HepG2 (cell line): ENCODE results near the gene SGCB. TPM values are rescaled to one million over a fixed set of nuclear protein-coding genes. Genes with fewer than 3 reads are reported as not detected.

ENCODE experiments used
- ARNTL ChIP-seq: sonication (generic); formaldehyde crosslinking; IDR thresholded peaks from 2 replicates; pipeline ENCODE4 v1.4.0; 2020; ENCODE audit warnings: mild to moderate bottlenecking, missing genetic modification reagents
- CREBL2 ChIP-seq: sonication (generic); formaldehyde crosslinking; IDR thresholded peaks from 2 replicates; pipeline ENCODE4 v1.8.1; 2023; ENCODE audit warnings: missing genetic modification reagents, mild to moderate bottlenecking, borderline replicate concordance
- GTF3A ChIP-seq: sonication (generic); formaldehyde crosslinking; conservative IDR thresholded peaks from 2 replicates; pipeline ENCODE4 v1.4.0; 2020; ENCODE audit warnings: mild to moderate bottlenecking, missing genetic modification reagents
- HBP1 ChIP-seq: IDR thresholded peaks from 2 replicates; pipeline ENCODE4 v1.6.1; 2016; ENCODE audit warnings: low read depth, control low read depth
- HNF4G ChIP-seq, 2 experiments: sonication (generic) in 1 of 2; formaldehyde crosslinking in 1 of 2; IDR thresholded peaks; 2 replicates each; pipeline versions ENCODE4 v1.4.0 to v1.6.1; 2011 to 2020; ENCODE audit warnings: borderline replicate concordance in 2 of 2, low read depth in 2 of 2, mild to moderate bottlenecking in 2 of 2, low read length in 1 of 2, missing genetic modification reagents in 1 of 2, moderate library complexity in 1 of 2
- KAT8 ChIP-seq: IDR thresholded peaks from 2 replicates; pipeline ENCODE4 v1.6.1; 2016; ENCODE audit warnings: missing genetic modification reagents, missing compliant biosample characterization
- MLX ChIP-seq: IDR thresholded peaks from 2 replicates; pipeline ENCODE4 v1.6.1; 2016
- NPAS2 ChIP-seq: sonication (generic); formaldehyde crosslinking; IDR thresholded peaks from 2 replicates; pipeline ENCODE4 v1.8.0; 2022; ENCODE audit warnings: mild to moderate bottlenecking, missing genetic modification reagents, borderline replicate concordance
- RAD51 ChIP-seq: fragments of 450-650 bp; IDR thresholded peaks from 2 replicates; pipeline ENCODE4 v1.6.1; 2016; ENCODE audit warnings: borderline replicate concordance
- RFXANK ChIP-seq: IDR thresholded peaks from 2 replicates; pipeline ENCODE4 v1.6.1; 2016
- SP1 ChIP-seq, 2 experiments: fragments of 450-650 bp in 1 of 2; sonication (generic) in 1 of 2; formaldehyde crosslinking in 1 of 2; IDR thresholded peaks; 2 replicates each; pipeline versions ENCODE4 v1.4.0 to v1.6.1; 2016 to 2020; ENCODE audit warnings: missing genetic modification reagents in 1 of 2
- YY1 ChIP-seq: IDR thresholded peaks from 2 replicates; pipeline ENCODE4 v1.6.1; 2011; ENCODE audit warnings: low read length, low read depth, moderate library complexity, mild to moderate bottlenecking; ENCODE audit not compliant: insufficient read depth, insufficient replicate concordance
- ZBTB21 ChIP-seq: sonication (generic); formaldehyde crosslinking; IDR thresholded peaks from 2 replicates; pipeline ENCODE4 v1.4.0; 2020; ENCODE audit warnings: missing genetic modification reagents
- ZBTB37 ChIP-seq: sonication (generic); formaldehyde crosslinking; IDR thresholded peaks from 2 replicates; pipeline ENCODE4 v1.4.0; 2020; ENCODE audit warnings: mild to moderate bottlenecking, missing genetic modification reagents
- ZFP36L1 ChIP-seq: sonication (generic); formaldehyde crosslinking; IDR thresholded peaks from 2 replicates; pipeline ENCODE4 v1.8.0; 2022; ENCODE audit warnings: mild to moderate bottlenecking, missing genetic modification reagents, moderate library complexity
- ZIK1 ChIP-seq: sonication (generic); formaldehyde crosslinking; IDR thresholded peaks from 2 replicates; pipeline ENCODE4 v1.5.0; 2020; ENCODE audit warnings: mild to moderate bottlenecking, low read depth, missing genetic modification reagents, borderline replicate concordance
- ZNF10 ChIP-seq: sonication (generic); formaldehyde crosslinking; IDR thresholded peaks from 2 replicates; pipeline ENCODE4 v1.4.0; 2020; ENCODE audit warnings: mild to moderate bottlenecking, low read depth, missing genetic modification reagents, borderline replicate concordance
- ZNF17 ChIP-seq: sonication (generic); formaldehyde crosslinking; IDR thresholded peaks from 2 replicates; pipeline ENCODE4 v1.5.0; 2020; ENCODE audit warnings: mild to moderate bottlenecking, missing genetic modification reagents
- ZNF235 ChIP-seq: sonication (generic); formaldehyde crosslinking; IDR thresholded peaks from 2 replicates; pipeline ENCODE4 v1.8.1; 2023; ENCODE audit warnings: mild to moderate bottlenecking, missing genetic modification reagents, borderline replicate concordance
- ZNF3 ChIP-seq: IDR thresholded peaks from 2 replicates; pipeline ENCODE4 v1.7.0; 2017; ENCODE audit warnings: inconsistent platforms
- ZNF350 ChIP-seq: sonication (generic); formaldehyde crosslinking; IDR thresholded peaks from 2 replicates; pipeline ENCODE4 v1.4.0; 2020; ENCODE audit warnings: mild to moderate bottlenecking, low read depth, missing genetic modification reagents, borderline replicate concordance
- ZNF431 ChIP-seq: sonication (generic); formaldehyde crosslinking; IDR thresholded peaks from 2 replicates; pipeline ENCODE4 v1.9.0; 2022; ENCODE audit warnings: missing genetic modification reagents, low read depth, mild to moderate bottlenecking, borderline replicate concordance
- ZNF556 ChIP-seq: sonication (generic); formaldehyde crosslinking; IDR thresholded peaks from 2 replicates; pipeline ENCODE4 v1.4.0; 2020; ENCODE audit warnings: mild to moderate bottlenecking, missing genetic modification reagents, borderline replicate concordance
- ZNF569 ChIP-seq: sonication (generic); formaldehyde crosslinking; IDR thresholded peaks from 2 replicates; pipeline ENCODE4 v1.5.0; 2020; ENCODE audit warnings: mild to moderate bottlenecking, missing genetic modification reagents, moderate library complexity, borderline replicate concordance
- ZSCAN31 ChIP-seq: sonication (generic); formaldehyde crosslinking; IDR thresholded peaks from 2 replicates; pipeline ENCODE4 v1.5.0; 2020; ENCODE audit warnings: low read depth, mild to moderate bottlenecking, missing genetic modification reagents
- polyA plus RNA-seq, 8 experiments: library from polyadenylated mRNA; depleted of rRNA in 3 of 8; stranded (reverse) in 7 of 8; unstranded in 1 of 8; fragments of >200 nt; fragmentation: Illumina TruSeq in 4 of 8; extraction: Trizol in 4 of 8; gene quantifications; 2 replicates each; pipeline versions ENCODE4 v1.2.1 to v1.2.3, GENCODE V29; 2011 to 2016; ENCODE audit warnings: low read depth in 4 of 8, missing spikeins in 1 of 8, mixed read lengths in 1 of 8; ENCODE audit not compliant: insufficient read depth in 1 of 8
- total RNA-seq, 5 experiments: library from RNA; depleted of rRNA; stranded (reverse); fragments of >200 nt; fragmentation: Illumina TruSeq; extraction: Trizol; gene quantifications; 2 replicates each; pipeline ENCODE4 v1.2.3, GENCODE V29; 2016; ENCODE audit warnings: low read depth in 1 of 5

Gene SGCB
- total and polyA plus RNA-seq, 2 of the 13 experiments (the other 11 are each of a cell fraction or from before 2014, with no cell fraction given): 2.2 to 4.8 TPM

- TF ChIP-seq MLX (no peak), ZNF556 (CRISPR knock-in tag) (no peak), ZBTB21 (CRISPR knock-in tag) (no peak), ZNF569 (0 out of 2 replicates have a peak, but pooled peaks have one; percentile 52), NPAS2 (no peak), CREBL2 (CRISPR knock-in tag) (no peak), ZNF3 (no peak), KAT8 (0 out of 2 replicates have a peak, but pooled peaks have one; percentile 11), ARNTL (no peak), GTF3A (CRISPR knock-in tag) (no peak), ZIK1 (CRISPR knock-in tag) (no peak), RAD51 (no peak), HBP1 (CRISPR knock-in tag) (no peak; the same call in 1 of the 2 replicates), HNF4G (IDR thresholded peaks at IDR 0.05; ENCODE audit: borderline replicate concordance, low read depth, low read length) (no peak), HNF4G (CRISPR knock-in tag; IDR thresholded peaks at IDR 0.05; ENCODE audit: borderline replicate concordance, low read depth) (no peak), ZSCAN31 (no peak), ZBTB37 (no peak), ZNF17 (no peak), ZNF350 (peak; percentile 26; the same call in 1 of the 2 replicates), RFXANK (CRISPR knock-in tag) (no peak), ZNF235 (CRISPR knock-in tag) (no peak), ZFP36L1 (CRISPR knock-in tag) (no peak), SP1 (IDR thresholded peaks at IDR 0.05) (no peak), SP1 (CRISPR knock-in tag; IDR thresholded peaks at IDR 0.05) (no peak), YY1 (no peak), ZNF10 (CRISPR knock-in tag) (no peak), ZNF431 (no peak)
These were observed 13.7 kb upstream of the SGCB start (continued) for GRCh38 chr4:52051615-52052474.
